HepG2 (cell line): Measurements from ENCODE around the gene KRTAP5-9. TPM values are rescaled to one million over a fixed set of nuclear protein-coding genes. Genes with fewer than 3 reads are reported as not detected.
A peak's percentile ranks its signal among the peaks of the same experiment; 100 is the strongest.
"Not testable (repeated sequence)": the region's sequence is repeated elsewhere in the genome, so short reads cannot be mapped to it uniquely, and the experiment has no call there.

ENCODE experiments used
- ATAC-seq: fragments of 200-7000 bp; cut with Tn5 transposase; 3 replicates; pipeline ENCODE4 v1.9.1; 2020; ENCODE audit warnings: mild to moderate bottlenecking, moderate library complexity
- BruUV-seq: library from RNA; stranded (reverse); fragments of 400-500 nt; replicated peaks from 2 replicates; lab custom pipeline; 2021; lab: Mats Ljungman, UMichigan
- CTCF ChIA-PET: fragments of 300-600 bp; formaldehyde crosslinking; extraction: SDS; loops from one replicate; lab custom pipeline; 2021; ENCODE audit warnings: low total read pairs, inconsistent platforms, low intra/inter-chr PET ratio; lab: Yijun Ruan, JAX
- POLR2A ChIA-PET: fragments of 350-600 bp; sonication (Branson Sonifier 250); formaldehyde crosslinking; loops from one replicate; lab custom pipeline; 2020; ENCODE audit warnings: antibody characterized with exemption, inconsistent platforms; lab: Yijun Ruan, JAX
- DNase-seq: peaks from one replicate; pipeline ENCODE4 v3.0.0-alpha.2; 2015; ENCODE audit warnings: low spot score
- FAIRE-seq: peaks from 3 replicates; lab custom pipeline; 2011; peaks lifted over from hg19 to GRCh38; lab: Jason Lieb, UNC
- H2AFZ ChIP-seq: one replicate; pipeline ENCODE4 v1.6.1; 2011; ENCODE audit warnings: low read length, inconsistent platforms
- H3K27ac ChIP-seq: fragments of 300-600 bp; 3 replicates; pipeline ENCODE4 v1.8.0; 2011; ENCODE audit warnings: mixed run types, mild to moderate bottlenecking, mixed read lengths, low read length, inconsistent platforms; ENCODE audit not compliant: insufficient read depth; ENCODE audit errors: extremely low read length
- H3K27me3 ChIP-seq, 2 experiments: fragments of 200-600 bp in 1 of 2; 2 replicates in 1 of 2; 3 replicates in 1 of 2; pipeline versions ENCODE4 v1.6.0 to v1.8.0; 2011; ENCODE audit warnings: low read length in 2 of 2, mild to moderate bottlenecking in 2 of 2, moderate library complexity in 2 of 2, inconsistent platforms in 1 of 2; ENCODE audit not compliant: insufficient read depth in 2 of 2, control insufficient read depth in 1 of 2
- H3K36me3 ChIP-seq, 2 experiments: fragments of 200-600 bp in 1 of 2; replicated peaks in 1 of 2; 2 replicates in 1 of 2; 3 replicates in 1 of 2; pipeline versions ENCODE4 v1.5.1 to v1.8.0; 2011; ENCODE audit warnings: low read length in 2 of 2, inconsistent platforms in 1 of 2; ENCODE audit not compliant: insufficient read depth in 2 of 2, control insufficient read depth in 1 of 2
- H3K4me1 ChIP-seq: 2 replicates; pipeline ENCODE4 v1.5.1; 2012; ENCODE audit warnings: low read length, inconsistent platforms; ENCODE audit not compliant: insufficient read depth
- H3K4me2 ChIP-seq: 2 replicates; pipeline ENCODE4 v1.6.0; 2011; ENCODE audit warnings: low read depth, low read length, inconsistent platforms
- H3K4me3 ChIP-seq, 3 experiments: fragments of 200-600 bp in 1 of 3; sonication (generic), shearing (Covaris generic) in 1 of 3; replicated peaks in 1 of 3; 2 replicates each; pipeline ENCODE4 v1.5.1; 2011 to 2016; ENCODE audit warnings: low read length in 3 of 3, inconsistent platforms in 2 of 3, low read depth in 2 of 3, mild to moderate bottlenecking in 2 of 3, control low read depth in 1 of 3, mixed read lengths in 1 of 3; ENCODE audit not compliant: insufficient read depth in 1 of 3
- H3K79me2 ChIP-seq: one replicate; pipeline ENCODE4 v1.6.1; 2011; ENCODE audit warnings: low read length, inconsistent platforms; ENCODE audit not compliant: insufficient read depth
- H3K9ac ChIP-seq: 2 replicates; pipeline ENCODE4 v1.6.0; 2011; ENCODE audit warnings: mild to moderate bottlenecking, low read depth, low read length, inconsistent platforms; ENCODE audit not compliant: insufficient read depth
- H3K9me3 ChIP-seq: 2 replicates; pipeline ENCODE4 v1.5.1; 2012; ENCODE audit warnings: mild to moderate bottlenecking, low read length
- H4K20me1 ChIP-seq: 2 replicates; pipeline ENCODE4 v1.6.0; 2011; ENCODE audit warnings: inconsistent platforms, mild to moderate bottlenecking, low read length, moderate library complexity; ENCODE audit not compliant: insufficient read depth
- FOXC1 ChIP-seq: sonication (generic); formaldehyde crosslinking; IDR thresholded peaks from 2 replicates; pipeline ENCODE4 v1.8.0; 2022; ENCODE audit warnings: mild to moderate bottlenecking, missing genetic modification reagents, borderline replicate concordance
- JUND ChIP-seq: sonication (generic); formaldehyde crosslinking; IDR thresholded peaks from 2 replicates; pipeline ENCODE4 v1.8.0; 2022; ENCODE audit warnings: mild to moderate bottlenecking, missing genetic modification reagents
- KLF6 ChIP-seq: IDR thresholded peaks from 2 replicates; pipeline ENCODE4 v1.8.0; 2016; ENCODE audit warnings: missing biosample characterization, missing genetic modification reagents
- NR2F2 ChIP-seq: IDR thresholded peaks from 2 replicates; pipeline ENCODE4 v1.6.1; 2012; ENCODE audit warnings: low read depth, inconsistent platforms, borderline replicate concordance
- REXO4 ChIP-seq: sonication (generic); formaldehyde crosslinking; IDR thresholded peaks from 2 replicates; pipeline ENCODE4 v1.8.0; 2022; ENCODE audit warnings: missing genetic modification reagents, mild to moderate bottlenecking, borderline replicate concordance
- SMAD3 ChIP-seq: sonication (generic); formaldehyde crosslinking; IDR thresholded peaks from 2 replicates; pipeline ENCODE4 v1.4.0; 2020; ENCODE audit warnings: missing genetic modification reagents
- ZNF430 ChIP-seq: sonication (generic); formaldehyde crosslinking; IDR thresholded peaks from 2 replicates; pipeline ENCODE4 v1.9.0; 2021; ENCODE audit warnings: mild to moderate bottlenecking, missing genetic modification reagents
- ZNF501 ChIP-seq: sonication (generic); formaldehyde crosslinking; IDR thresholded peaks from 2 replicates; pipeline ENCODE4 v1.5.1; 2020; ENCODE audit warnings: mild to moderate bottlenecking, moderate library complexity, missing genetic modification reagents
- WGBS: methylation state at CpG from one replicate; pipeline ENCODE4 v1.1.6; 2017; ENCODE audit warnings: low lambda C conversion rate; 5-methylcytosine and 5-hydroxymethylcytosine counted together
- in situ Hi-C: cut with HindIII; loops from 2 replicates; pipeline ENCODE4 v1.10.0; 2017; ENCODE audit warnings: low pct_unique_long_range_greater_than_20kb; ENCODE audit not compliant: extremely low pct_ligation_motif_present
- intact Hi-C: fragments of 100-400 bp; cut with micrococcal nuclease; formaldehyde crosslinking; loops from one replicate; pipeline ENCODE4 v1.10.0; 2022; ENCODE audit not compliant: unreplicated experiment
- polyA plus RNA-seq, 8 experiments: library from polyadenylated mRNA; depleted of rRNA in 3 of 8; stranded (reverse) in 7 of 8; unstranded in 1 of 8; fragments of >200 nt; fragmentation: Illumina TruSeq in 4 of 8; extraction: Trizol in 4 of 8; gene quantifications; 2 replicates each; pipeline versions ENCODE4 v1.2.1 to v1.2.3, GENCODE V29; 2011 to 2016; ENCODE audit warnings: low read depth in 4 of 8, missing spikeins in 1 of 8, mixed read lengths in 1 of 8; ENCODE audit not compliant: insufficient read depth in 1 of 8
- total RNA-seq, 5 experiments: library from RNA; depleted of rRNA; stranded (reverse); fragments of >200 nt; fragmentation: Illumina TruSeq; extraction: Trizol; gene quantifications; 2 replicates each; pipeline ENCODE4 v1.2.3, GENCODE V29; 2016; ENCODE audit warnings: low read depth in 1 of 5
- TF ChIP-seq, protein P1 (sequence below): IDR thresholded peaks from 2 replicates; pipeline ENCODE4 v1.6.1; 2016; ENCODE audit warnings: mild to moderate bottlenecking, missing biosample characterization, missing genetic modification reagents

Gene KRTAP5-9
- total and polyA plus RNA-seq, 2 of the 13 experiments (the other 11 are each of a cell fraction or from before 2014, with no cell fraction given): 0.09 TPM; not detected in 1

GRCh38 chr11:71540521-71541304 is 7.5 kb upstream of the KRTAP5-9 start:
- CTCF ChIA-PET: not testable (repeated sequence)

GRCh38 chr11:71542382-71542781 is 5.8 kb upstream of the KRTAP5-9 start:
- no peaks in the 10 kb centered on the region for H3K36me3 ChIP-seq
- no peak overlapping the region for H3K4me3 ChIP-seq
- DNase-seq: no peak
- no peak overlapping the region for H3K27ac ChIP-seq
- H3K9ac ChIP-seq: no peak overlapping the region
- peaks cover 95% of the 10 kb centered on the region for H3K4me1 ChIP-seq
- H2AFZ ChIP-seq: no peak overlapping the region
- no peaks in the 10 kb centered on the region for H3K27me3 ChIP-seq
- in situ Hi-C loops (no loop called here), intact Hi-C loops (no loop called here)
- H3K9me3 ChIP-seq: no peaks in the 10 kb centered on the region
- no peak for ATAC-seq
- WGBS: 83% methylated on average over 7 of the region's 7 CpGs
- TF ChIP-seq FOXC1 (CRISPR knock-in tag) (no peak), ZNF501 (CRISPR knock-in tag) (0 out of 2 replicates have a peak, but pooled peaks have one; percentile 19), KLF6 (CRISPR knock-in tag) (no peak), SMAD3 (CRISPR knock-in tag) (no peak), REXO4 (no peak), JUND (CRISPR knock-in tag) (no peak), NR2F2 (no peak)
- TF ChIP-seq, protein P1, sequence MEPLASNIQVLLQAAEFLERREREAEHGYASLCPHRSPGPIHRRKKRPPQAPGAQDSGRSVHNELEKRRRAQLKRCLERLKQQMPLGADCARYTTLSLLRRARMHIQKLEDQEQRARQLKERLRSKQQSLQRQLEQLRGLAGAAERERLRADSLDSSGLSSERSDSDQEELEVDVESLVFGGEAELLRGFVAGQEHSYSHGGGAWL (CRISPR knock-in tag): no peak
- H3K79me2 ChIP-seq: no peaks in the 10 kb centered on the region
- no TSS peak for BruUV-seq
- no peak overlapping the region for H3K4me2 ChIP-seq
- POLR2A ChIA-PET: interaction anchor here (1.9 kb wide), 1 partner anchor 8 kb away, joined by 7 read pairs; no protein-coding TSS in a partner anchor
- CTCF ChIA-PET: no interaction called here
- no peak for FAIRE-seq
- H4K20me1 ChIP-seq: no peaks in the 10 kb centered on the region

More at GRCh38 chr11:71540521-71541304, 7.5 kb upstream of the KRTAP5-9 start:
- H3K27ac ChIP-seq, H3K4me2 ChIP-seq, H3K9ac ChIP-seq, H2AFZ ChIP-seq, H4K20me1 ChIP-seq, H3K79me2 ChIP-seq, FAIRE-seq, H3K27me3 ChIP-seq, H3K36me3 ChIP-seq, DNase-seq, ATAC-seq, POLR2A ChIA-PET, intact Hi-C loops, H3K4me3 ChIP-seq, BruUV-seq: not testable (repeated sequence)
- H3K4me1 ChIP-seq: peaks cover 95% of the 10 kb centered on the region
- WGBS: 80% methylated on average over 9 of the region's 9 CpGs
- TF ChIP-seq ZNF430: peak; percentile 83
- TF ChIP-seq, all 625 proteins: peak for 1; not testable (repeated sequence) for 624
- H3K9me3 ChIP-seq, in situ Hi-C loops: not testable (repeated sequence)
